ENCODE measurements around the gene SMARCC1.
A peak's percentile ranks its signal among the peaks of the same experiment; 100 is the strongest.
"Not testable (repeated sequence)": the region's sequence is repeated elsewhere in the genome, so short reads cannot be mapped to it uniquely, and the experiment has no call there.

SMARCC1 gene

GRCh38 chr3:47781685-47782445 is at the start of gene SMARCC1:
Gene SMARCC1, minus strand, starts transcription at chr3:47781893. Its CDS starts 96 bp downstream, at chr3:47781797.
- TF ChIP-seq CTCF (IDR thresholded peaks at IDR 0.05; ENCODE audit: extremely low read depth, missing control alignments) = no peak
- peak; percentile 97 for DNase-seq (ENCODE audit: low spot score)

GRCh38 chr3:47829482-47829881 is 47.8 kb upstream of the SMARCC1 start:
- DNase-seq (ENCODE audit: low spot score) = not testable (repeated sequence)

- TF ChIP-seq CTCF (IDR thresholded peaks at IDR 0.05; ENCODE audit: extremely low read depth, missing control alignments) = no peak
- DNase-seq (ENCODE audit: low spot score) = no peak
Measured at GRCh38 chr3:47825590-47825989, 43.9 kb upstream of the SMARCC1 start.

DNA sequence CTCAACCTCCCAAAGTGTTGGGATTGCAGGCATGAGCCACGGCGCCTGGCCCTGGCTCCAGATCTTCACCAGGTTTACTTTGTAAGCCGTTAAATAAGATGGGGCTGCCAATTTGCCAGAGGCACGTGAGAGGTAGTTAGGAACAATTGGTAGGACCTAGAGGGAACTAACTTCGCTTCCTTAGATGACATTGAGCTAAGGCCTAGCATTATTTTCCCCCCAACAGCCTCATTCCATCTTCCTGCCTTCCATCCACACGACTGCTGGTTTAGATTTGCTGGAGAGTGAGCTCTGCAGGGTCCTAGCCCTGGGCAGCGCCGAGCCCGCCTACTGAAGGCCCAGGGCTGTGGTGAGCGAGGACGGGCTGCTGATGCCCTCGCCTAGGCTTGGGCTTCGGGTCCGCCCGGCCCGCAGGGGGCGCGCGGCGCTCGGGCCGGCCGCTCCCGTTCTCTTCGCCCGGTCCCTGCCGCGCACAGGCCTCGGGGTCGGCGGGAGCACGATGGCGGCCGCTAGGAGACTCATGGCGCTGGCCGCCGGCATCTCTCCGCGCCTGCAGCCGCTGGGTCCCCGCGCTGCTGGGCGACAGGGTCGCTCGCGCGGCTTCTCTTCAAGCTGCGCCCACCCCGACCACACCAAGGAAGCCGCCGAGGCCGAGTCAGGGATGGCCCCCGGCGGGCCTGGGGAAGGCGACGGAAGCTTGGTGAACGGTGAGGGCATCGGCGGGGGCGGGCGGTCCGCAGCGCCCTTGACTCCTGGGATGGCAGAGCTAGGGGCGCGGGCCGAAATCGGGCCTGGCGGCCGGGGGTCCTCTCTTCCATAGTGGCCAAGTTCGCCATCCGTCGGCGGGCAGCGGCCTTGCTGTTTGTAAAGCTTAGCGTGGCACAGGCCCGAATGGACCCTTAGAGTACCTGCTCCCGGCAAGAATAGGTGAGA is 43.1 kb upstream of the SMARCC1 start:
- peak; percentile 94 for TF ChIP-seq CTCF (IDR thresholded peaks at IDR 0.05; ENCODE audit: extremely low read depth, missing control alignments)
- DNase-seq (ENCODE audit: low spot score) = peak; percentile 97

GRCh38 chr3:47817609-47818008 is 35.9 kb upstream of the SMARCC1 start:
- DNase-seq (ENCODE audit: low spot score) = no peak
- no peak for TF ChIP-seq CTCF (IDR thresholded peaks at IDR 0.05; ENCODE audit: extremely low read depth, missing control alignments)

DNA sequence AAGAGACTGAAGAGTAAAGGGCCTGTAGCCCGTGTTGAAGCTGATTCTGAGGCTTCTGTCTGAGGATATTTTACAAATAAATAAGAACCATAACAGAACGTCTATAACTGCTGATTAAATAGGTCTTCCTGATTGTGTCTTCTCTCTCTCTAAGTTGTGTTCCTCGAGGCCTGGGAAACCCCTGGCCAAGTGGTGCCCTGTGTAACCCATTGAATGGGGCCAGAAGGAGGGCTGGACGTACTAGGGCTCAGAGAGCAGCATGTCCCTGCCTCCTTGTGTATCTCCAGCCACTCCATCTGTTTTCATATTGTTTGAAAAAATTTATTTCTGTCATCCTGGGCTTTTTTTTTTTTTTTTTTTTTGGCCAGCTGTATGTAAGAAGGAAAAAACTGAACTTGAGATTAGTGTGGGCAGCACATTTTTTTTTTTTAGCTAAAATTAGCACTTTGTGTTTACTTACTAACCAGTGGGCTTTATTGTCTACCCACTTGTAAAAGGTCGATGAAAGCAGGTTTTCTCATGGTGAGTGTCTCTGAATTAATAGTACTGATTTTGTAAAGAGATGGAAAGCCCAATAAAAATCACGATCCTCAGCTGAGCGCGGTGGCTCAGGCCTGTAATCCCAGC is 32.0 kb upstream of the SMARCC1 start:
- TF ChIP-seq CTCF (IDR thresholded peaks at IDR 0.05; ENCODE audit: extremely low read depth, missing control alignments) = no peak
- no peak for DNase-seq (ENCODE audit: low spot score)

DNA sequence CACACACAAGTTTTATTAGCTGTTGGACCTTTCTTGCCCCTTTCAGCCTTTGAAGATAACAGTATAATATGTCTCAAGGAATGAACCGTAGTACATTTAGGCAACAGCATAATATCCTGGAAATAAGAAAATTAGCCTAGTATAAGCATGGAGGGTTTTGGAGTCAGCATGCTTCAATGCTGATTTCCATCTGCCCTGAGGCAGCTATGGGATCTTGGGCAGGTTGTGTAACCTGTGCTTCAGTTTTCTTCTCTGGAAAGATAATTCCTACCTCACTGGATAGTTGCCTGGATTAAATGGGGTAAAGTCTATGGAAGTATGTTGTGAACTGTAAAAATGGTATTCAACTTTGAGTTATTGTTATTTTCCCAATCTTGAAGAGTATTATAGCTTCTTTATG is 22.9 kb upstream of the SMARCC1 start:
- DNase-seq (ENCODE audit: low spot score) = no peak
- TF ChIP-seq CTCF (IDR thresholded peaks at IDR 0.05; ENCODE audit: extremely low read depth, missing control alignments) = no peak

Data from GM20000 (cell line).